NCI-H345 treated with DMSO at 0.1 percent for 48 hours (cell line): ENCODE results near the gene C10orf71.

ENCODE experiments used
- DNase-seq: peaks from one replicate; lab custom pipeline; 2025; ENCODE audit not compliant: unreplicated experiment; lab: John Stamatoyannopoulos, UW

Gene C10orf71

DNA sequence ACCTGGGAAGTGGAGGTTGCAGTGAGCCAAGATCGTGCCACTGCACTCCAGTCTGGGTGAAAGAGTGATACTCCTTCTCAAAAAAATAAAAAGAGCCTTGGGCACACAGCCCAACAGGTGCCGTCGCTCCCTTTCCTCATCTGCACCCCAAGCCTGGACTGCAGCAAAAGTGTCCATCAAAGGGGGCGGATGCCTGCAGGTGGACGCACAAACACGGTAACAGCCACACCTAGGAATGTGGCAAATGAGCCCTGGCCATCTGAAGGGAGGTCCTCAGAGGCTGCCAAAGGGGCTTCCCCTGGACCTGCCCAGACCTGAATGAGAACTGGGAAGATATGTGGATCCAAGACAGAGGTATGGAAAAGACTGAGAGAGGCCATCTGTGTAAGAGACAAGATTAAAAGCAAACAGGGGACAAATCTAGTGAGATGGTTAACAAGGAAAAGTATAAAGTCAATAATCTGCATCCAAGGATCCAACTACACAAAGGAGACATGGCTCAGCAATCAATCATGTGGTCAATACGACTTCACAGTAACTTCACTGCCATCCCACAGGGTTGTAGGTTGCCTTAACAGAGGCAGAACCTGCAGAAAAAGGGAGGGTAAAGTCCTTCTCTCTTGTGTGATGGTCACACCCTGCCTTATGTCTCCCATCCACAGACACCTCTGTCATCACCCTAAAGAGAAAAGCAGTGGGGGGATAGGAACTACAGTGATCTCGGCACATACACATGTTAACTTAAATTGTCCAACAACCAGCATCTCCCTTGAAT, 71.5 kb downstream of the C10orf71 start:
- DNase-seq = no peak

DNA sequence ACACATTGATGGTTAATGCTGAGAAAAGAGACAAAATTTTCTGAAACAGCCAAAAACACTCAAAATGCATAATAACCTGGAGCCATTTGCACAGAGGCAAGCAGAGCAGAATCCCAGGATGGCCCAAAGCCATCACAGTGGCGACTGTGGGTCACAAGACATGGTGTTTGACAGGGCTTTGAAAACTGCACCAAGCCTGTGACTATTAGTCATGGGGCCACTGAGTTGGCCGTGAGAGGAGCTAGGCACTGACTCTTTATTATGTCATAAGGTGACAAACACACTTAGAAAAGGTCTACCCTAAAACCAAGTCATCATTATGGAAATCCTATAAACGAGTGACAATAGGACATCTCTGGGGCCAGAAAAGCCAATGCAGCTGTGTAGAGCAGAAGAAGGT, 73.0 kb downstream of the C10orf71 start:
- DNase-seq = no peak

DNA sequence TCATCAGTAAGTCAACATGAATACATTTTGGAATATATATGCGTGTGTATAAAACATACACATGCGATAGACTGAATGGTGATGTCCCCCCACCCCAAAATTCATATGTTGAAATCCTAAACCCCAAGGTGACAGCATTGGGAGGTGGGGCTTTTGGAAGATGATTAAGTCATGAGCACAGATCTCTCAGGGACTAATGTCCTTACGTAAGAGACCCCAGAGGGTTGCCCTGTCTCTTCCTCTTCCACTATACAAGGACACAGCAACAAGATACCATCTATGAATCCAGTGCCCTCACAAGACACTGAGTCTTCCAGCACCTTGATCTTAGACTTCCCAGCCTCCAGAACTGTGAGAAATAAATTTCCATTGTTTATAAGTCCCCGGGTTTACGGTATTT, 74.4 kb downstream of the C10orf71 start:
- DNase-seq = no peak

DNA sequence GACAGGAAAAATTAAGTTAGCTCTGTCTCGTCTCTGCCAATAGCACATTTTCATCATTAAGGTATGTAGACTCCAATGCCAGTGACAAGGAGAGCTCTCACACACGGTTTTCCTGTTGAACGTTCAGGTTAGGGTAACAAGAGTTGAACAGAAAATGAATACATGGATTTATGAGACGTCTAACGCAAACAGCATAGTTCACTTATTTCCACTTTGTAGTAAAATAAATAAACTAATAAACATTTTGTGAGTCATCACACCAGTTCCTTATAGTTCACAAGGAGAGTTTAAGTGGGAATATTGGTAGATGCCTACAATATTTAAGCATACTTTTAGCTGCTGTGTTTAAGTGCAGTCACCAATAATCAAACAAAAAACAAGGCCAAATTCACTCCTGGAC, 75.8 kb downstream of the C10orf71 start:
- DNase-seq = no peak

DNA sequence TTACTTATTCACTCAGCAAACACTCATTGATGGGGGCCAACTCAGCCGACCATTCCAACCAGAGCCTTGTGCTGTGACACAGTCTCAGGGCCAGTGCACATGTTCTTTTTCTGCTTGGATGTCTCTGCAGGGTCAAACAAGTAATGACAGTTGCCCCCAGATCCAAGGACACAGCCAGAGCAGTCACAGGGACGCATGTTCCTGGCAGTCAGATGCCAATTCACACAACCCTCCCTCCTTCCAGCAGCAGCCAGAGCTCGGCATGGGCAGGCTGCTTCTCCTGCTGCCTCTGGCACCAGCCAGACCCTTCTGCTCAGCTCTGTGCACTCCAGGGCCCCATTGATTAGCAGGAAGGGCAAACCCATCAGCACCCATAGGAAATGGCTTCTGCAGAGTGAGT, 76.6 kb downstream of the C10orf71 start:
- no peak for DNase-seq
